ENCODE data around the gene TSPAN11.
"Not testable (repeated sequence)": the region's sequence is repeated elsewhere in the genome, so short reads cannot be mapped to it uniquely, and the experiment has no call there.

The TSPAN11 gene

GRCh38 chr12:31021809-31022494, 95.4 kb downstream of the TSPAN11 start:
- FAIRE-seq = no peak

DNA sequence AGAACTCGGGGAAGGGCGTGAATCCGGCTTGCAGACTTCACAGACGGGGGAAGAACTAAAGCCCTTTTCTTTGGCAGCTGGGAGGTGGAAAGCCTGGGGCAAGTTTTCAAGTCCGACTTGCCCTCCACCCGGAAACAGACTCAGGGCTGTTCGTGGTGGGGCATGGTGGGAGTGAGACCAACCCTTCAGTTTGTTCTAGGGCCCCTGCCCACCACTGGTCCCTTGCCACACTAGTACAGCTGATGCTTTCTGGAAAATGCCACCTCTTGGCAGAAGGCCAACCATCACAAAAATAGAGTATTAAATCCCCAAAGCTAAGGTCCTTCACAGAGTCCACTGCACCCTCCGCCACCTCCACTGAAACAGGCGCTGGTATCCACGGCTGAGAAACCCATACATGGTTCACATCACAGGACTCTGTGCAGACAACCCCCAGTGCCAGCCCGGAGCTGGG, 96.8 kb downstream of the TSPAN11 start:
- FAIRE-seq = no peak

DNA sequence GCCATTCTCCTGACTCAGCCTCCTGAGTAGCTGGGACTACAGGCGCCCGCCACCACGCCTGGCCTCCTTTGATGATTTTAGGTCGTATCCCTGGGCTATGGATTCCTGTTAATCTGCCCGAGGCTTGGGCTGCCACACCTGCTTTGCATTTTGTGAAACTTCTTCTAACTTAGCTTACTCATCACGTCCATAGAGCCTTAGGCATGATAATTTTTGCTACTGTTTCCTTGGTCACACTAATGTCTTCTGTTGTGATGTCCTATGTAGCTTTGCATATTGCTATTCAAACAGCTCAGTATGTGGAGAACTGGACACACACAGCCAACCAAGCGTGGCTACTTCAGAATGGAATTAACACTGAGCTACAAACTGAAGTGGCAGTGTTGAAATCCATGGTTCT, 99.7 kb downstream of the TSPAN11 start:
- no peak for FAIRE-seq

- FAIRE-seq = not testable (repeated sequence)
These were observed 100.5 kb downstream of the TSPAN11 start for GRCh38 chr12:31027006-31027405.

GRCh38 chr12:31029468-31029867, 102.9 kb downstream of the TSPAN11 start:
- FAIRE-seq = no peak

- FAIRE-seq = no peak
These were observed 103.5 kb downstream of the TSPAN11 start for GRCh38 chr12:31029916-31030562.

DNA sequence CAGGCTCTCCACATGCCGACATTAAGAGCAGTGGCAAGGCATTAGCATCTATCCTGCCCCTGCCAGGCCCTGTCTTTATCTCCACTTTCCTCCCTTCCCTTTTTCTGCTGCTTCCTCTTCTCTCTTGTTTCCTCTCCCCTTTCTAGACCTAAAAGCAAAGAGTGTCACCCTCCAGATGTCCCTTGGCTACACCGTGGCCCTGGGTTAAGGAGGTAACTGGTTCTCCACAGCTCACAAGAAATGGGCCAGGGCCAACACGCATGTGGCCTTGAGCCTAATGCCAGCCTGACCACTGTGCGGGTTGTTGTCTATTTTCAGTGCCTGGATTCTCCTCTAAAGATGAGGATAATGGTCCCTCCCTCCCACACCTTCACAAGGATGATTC, 105.4 kb downstream of the TSPAN11 start:
- no peak for FAIRE-seq

- FAIRE-seq = no peak
These were observed 106.6 kb downstream of the TSPAN11 start for GRCh38 chr12:31033146-31033545.

GRCh38 chr12:31033681-31034080, 107.1 kb downstream of the TSPAN11 start:
- FAIRE-seq = no peak

- FAIRE-seq = no peak
These were observed 107.8 kb downstream of the TSPAN11 start for GRCh38 chr12:31034372-31034771.

DNA sequence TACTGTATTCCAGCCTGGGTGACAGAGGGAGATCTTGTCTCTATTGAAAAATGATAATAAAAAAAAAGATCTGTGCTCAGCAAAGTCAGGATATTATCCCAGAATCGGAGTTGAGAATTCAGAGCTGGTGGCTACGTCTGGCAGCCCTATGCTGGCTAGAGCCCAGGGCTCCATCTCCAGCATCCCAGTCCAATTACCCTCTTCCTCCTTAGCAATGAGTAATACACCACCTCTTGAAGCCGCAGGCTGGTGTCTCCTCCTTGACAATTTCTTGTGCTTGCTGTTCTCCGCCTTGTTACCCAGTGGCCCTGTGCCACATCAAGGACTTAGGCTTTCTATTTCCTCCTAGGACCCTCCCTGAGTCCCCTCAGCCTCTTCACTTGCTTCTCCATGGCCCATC, 108.7 kb downstream of the TSPAN11 start:
- no peak for FAIRE-seq

DNA sequence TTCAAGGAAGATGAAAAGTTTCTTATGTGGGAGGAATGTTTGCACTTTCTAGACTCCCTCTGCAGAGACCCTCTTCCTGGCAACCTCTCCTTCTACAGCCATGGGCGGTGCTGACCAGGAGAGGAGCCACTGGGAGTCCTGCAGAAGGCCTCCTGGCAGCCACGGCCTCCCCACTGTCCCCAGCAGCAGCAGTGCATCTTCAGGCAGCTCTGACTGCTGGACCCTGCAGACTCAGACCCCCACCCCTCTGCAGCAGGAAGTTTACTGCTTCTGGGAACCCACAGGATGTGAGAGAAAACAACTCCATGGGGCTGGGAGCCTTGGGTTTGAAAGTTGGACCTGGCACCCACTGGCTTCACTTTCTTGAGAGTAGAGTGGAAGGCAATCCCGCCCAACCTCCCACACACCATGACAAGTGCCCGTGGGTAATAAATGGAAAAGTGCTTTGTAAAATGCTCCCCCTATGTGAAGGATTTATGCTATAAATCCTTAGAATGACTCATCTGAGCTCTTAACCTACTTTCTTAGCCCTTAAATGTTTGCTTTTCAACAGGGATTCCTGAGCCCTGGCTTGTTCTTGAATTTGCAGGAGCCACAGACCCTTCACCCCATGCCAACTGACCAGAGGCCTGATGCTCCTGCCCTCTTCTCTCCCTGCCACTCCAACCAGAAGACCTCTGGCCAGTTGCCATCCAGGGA, 109.6 kb downstream of the TSPAN11 start:
- no peak for FAIRE-seq

GRCh38 chr12:31037028-31037427, 110.5 kb downstream of the TSPAN11 start:
- no peak for FAIRE-seq

DNA sequence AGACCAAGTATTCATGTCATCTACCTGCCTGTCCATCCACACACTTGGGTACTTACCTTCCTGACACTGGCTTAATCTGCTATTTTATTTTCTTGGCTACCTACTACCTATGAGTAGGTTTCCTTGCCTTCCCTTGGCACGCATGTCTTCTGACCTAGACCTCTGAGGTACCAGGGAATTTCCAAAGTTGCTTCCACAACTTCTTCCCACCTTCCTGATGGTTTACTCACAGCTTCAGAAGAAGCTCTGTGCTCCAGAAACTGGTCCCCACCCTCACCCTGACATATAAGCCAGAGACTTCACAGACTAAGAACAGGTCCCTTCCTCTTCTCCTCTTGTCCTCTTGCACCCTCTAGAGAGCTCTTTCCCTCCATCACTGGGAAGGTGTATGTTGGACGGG, 111.4 kb downstream of the TSPAN11 start:
- no peak for FAIRE-seq

DNA sequence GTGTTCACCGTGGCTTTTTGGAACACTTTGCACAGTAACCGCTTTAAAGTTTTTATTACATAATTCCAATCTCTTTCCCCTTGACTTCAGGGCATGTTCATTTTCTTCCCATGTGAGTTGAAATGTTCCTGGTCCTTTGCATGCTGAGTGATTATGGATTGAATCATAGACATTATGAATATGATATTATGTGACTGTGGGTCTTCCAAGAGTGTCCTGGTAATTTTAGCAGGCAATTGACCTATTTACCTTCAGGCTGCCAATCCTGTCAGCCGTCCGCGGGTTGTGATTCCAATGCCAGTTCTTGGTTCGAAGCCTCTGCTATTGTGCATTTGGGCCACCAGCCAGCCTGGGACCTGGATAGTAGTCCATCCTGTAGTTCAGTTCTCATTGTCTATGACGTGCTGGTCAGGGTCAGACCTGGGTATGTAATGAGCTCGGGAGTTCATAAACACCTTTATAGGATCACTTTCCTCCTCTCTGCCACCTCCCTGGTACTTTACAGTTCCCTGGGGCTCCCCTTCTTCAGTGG, 114.6 kb downstream of the TSPAN11 start:
- FAIRE-seq = no peak

Data from A204.1 (cell line).